PC-3 (cell line): ENCODE results near the gene CMTM5. TPM values are rescaled to one million over a fixed set of nuclear protein-coding genes. Genes with fewer than 3 reads are reported as not detected.

ENCODE experiments used
- ATAC-seq: fragments of 200-7000 bp; cut with Tn5 transposase; 2 replicates; pipeline ENCODE4 v1.9.1; 2020; ENCODE audit warnings: mild to moderate bottlenecking, moderate library complexity
- BruUV-seq: library from RNA; stranded (reverse); fragments of 400-500 nt; replicated peaks from 2 replicates; lab custom pipeline; 2021; lab: Mats Ljungman, UMichigan
- CTCF ChIA-PET: fragments of 300-600 bp; sonication (Branson Sonifier 250); formaldehyde crosslinking; loops from one replicate; lab custom pipeline; 2022; ENCODE audit warnings: antibody characterized with exemption; lab: Charles Lee
- POLR2A ChIA-PET: fragments of 300-600 bp; sonication (Branson Sonifier 250); formaldehyde crosslinking; loops from one replicate; lab custom pipeline; 2022; ENCODE audit warnings: antibody characterized with exemption; ENCODE audit not compliant: unreplicated experiment; lab: Charles Lee
- DNase-seq: peaks from one replicate; pipeline ENCODE4 v3.0.0-alpha.2; 2015
- H2AFZ ChIP-seq: fragments of 300-600 bp; sonication (generic); 2 replicates; pipeline ENCODE4 v1.6.0; 2016; ENCODE audit warnings: antibody characterized with exemption, low read length
- H3F3A ChIP-seq: fragments of 300-600 bp; sonication (generic); one replicate; pipeline ENCODE4 v1.6.0; 2017; ENCODE audit warnings: antibody characterized with exemption, low read length, control low read depth, mild to moderate bottlenecking; ENCODE audit not compliant: unreplicated experiment
- H3K27ac ChIP-seq: fragments of 300-600 bp; sonication (generic); 2 replicates; pipeline ENCODE4 v1.5.1; 2016; ENCODE audit warnings: mild to moderate bottlenecking, low read length
- H3K27me3 ChIP-seq: fragments of 300-600 bp; sonication (generic); 2 replicates; pipeline ENCODE4 v1.6.1; 2016; ENCODE audit warnings: low read length, mixed read lengths
- H3K36me3 ChIP-seq: fragments of 300-600 bp; sonication (generic); 2 replicates; pipeline ENCODE4 v1.6.1; 2016; ENCODE audit warnings: low read depth, mixed run types, low read length, mixed read lengths
- H3K4me1 ChIP-seq: fragments of 300-600 bp; sonication (generic); 2 replicates; pipeline ENCODE4 v1.5.1; 2016; ENCODE audit warnings: low read length; ENCODE audit not compliant: insufficient read depth
- H3K4me2 ChIP-seq: fragments of 300-600 bp; sonication (generic); 2 replicates; pipeline ENCODE4 v1.6.0; 2016; ENCODE audit warnings: low read length
- H3K4me3 ChIP-seq: fragments of 300-600 bp; sonication (generic); 2 replicates; pipeline ENCODE4 v1.5.1; 2016; ENCODE audit warnings: mild to moderate bottlenecking, low read length, mixed read lengths
- H3K79me2 ChIP-seq: fragments of 300-600 bp; sonication (generic); 2 replicates; pipeline ENCODE4 v1.6.1; 2017; ENCODE audit warnings: low read length, mixed read lengths
- H3K9ac ChIP-seq: fragments of 300-600 bp; sonication (generic); 2 replicates; pipeline ENCODE4 v1.6.0; 2016; ENCODE audit warnings: mild to moderate bottlenecking, low read length
- H3K9me2 ChIP-seq: fragments of 300-600 bp; sonication (generic); replicated peaks from 2 replicates; pipeline ENCODE4 v1.6.1; 2016; ENCODE audit warnings: mixed run types, low read length, mixed read lengths
- H3K9me3 ChIP-seq: fragments of 300-600 bp; sonication (generic); 2 replicates; pipeline ENCODE4 v1.6.1; 2016; ENCODE audit warnings: low read length, mixed read lengths
- H4K20me1 ChIP-seq: fragments of 300-600 bp; sonication (generic); 2 replicates; pipeline ENCODE4 v1.6.1; 2016; ENCODE audit warnings: low read length, mixed read lengths
- CTCF ChIP-seq: fragments of 300-600 bp; sonication (generic); conservative IDR thresholded peaks from 2 replicates; pipeline ENCODE4 v1.5.1; 2017; ENCODE audit warnings: antibody characterized with exemption, low read depth, mild to moderate bottlenecking, low read length
- EZH2 ChIP-seq: fragments of 300-600 bp; sonication (generic); IDR thresholded peaks from one replicate; pipeline ENCODE4 v1.6.1; 2017; ENCODE audit warnings: antibody characterized with exemption, mild to moderate bottlenecking, low read length; ENCODE audit not compliant: unreplicated experiment
- EZH2phosphoT487 ChIP-seq: fragments of 300-600 bp; sonication (generic); IDR thresholded peaks from 2 replicates; pipeline ENCODE4 v1.6.1; 2018; ENCODE audit warnings: mild to moderate bottlenecking, antibody characterized with exemption, low read length, borderline replicate concordance
- intact Hi-C: fragments of 100-400 bp; cut with micrococcal nuclease; formaldehyde crosslinking; loops from 2 replicates; pipeline ENCODE4 v1.9.0; 2023
- total RNA-seq: library from RNA; depleted of rRNA; stranded (reverse); fragments of >200 nt; gene quantifications from 2 replicates; pipeline ENCODE4 v1.2.3, GENCODE V29; 2014

The CMTM5 gene
- total RNA-seq, 1 experiment from 2014 or later = not detected

GRCh38 chr14:23359722-23360447 lies 17.0 kb upstream of the CMTM5 start:
- DNase-seq (no peak), ATAC-seq (no peak)
- H2AFZ ChIP-seq = no peak overlapping the region
- TF ChIP-seq CTCF = no peak
- TF ChIP-seq EZH2 = no peak
- no peak for TF ChIP-seq EZH2phosphoT487
- H3K4me3 ChIP-seq = no peak overlapping the region
- no peak overlapping the region for H3K27ac ChIP-seq
- no peak overlapping the region for H3K4me2 ChIP-seq
- CTCF ChIA-PET = no interaction called here
- POLR2A ChIA-PET = no interaction called here
- no TSS peak for BruUV-seq
- no peaks in the 10 kb centered on the region for H3F3A ChIP-seq
- H3K9ac ChIP-seq = no peak overlapping the region
- H3K36me3 ChIP-seq = no peaks in the 10 kb centered on the region
- H3K9me2 ChIP-seq = no peaks in the 10 kb centered on the region
- no peaks in the 10 kb centered on the region for H3K9me3 ChIP-seq
- H3K27me3 ChIP-seq = peaks cover 44% of the 10 kb centered on the region
- intact Hi-C loops = no loop called here
- H3K79me2 ChIP-seq = no peaks in the 10 kb centered on the region
- no peaks in the 10 kb centered on the region for H4K20me1 ChIP-seq
- H3K4me1 ChIP-seq = no peaks in the 10 kb centered on the region

GRCh38 chr14:23360496-23360895 lies 16.4 kb upstream of the CMTM5 start:
- intact Hi-C loops = no loop called here
- Histone ChIP-seq H3K27me3 (peaks cover 43% of the 10 kb centered on the region), H3K4me3 (no peak overlapping the region), H3K9me2 (no peaks in the 10 kb centered on the region), H3K79me2 (no peaks in the 10 kb centered on the region), H3K9me3 (no peaks in the 10 kb centered on the region), H3K36me3 (no peaks in the 10 kb centered on the region), H3K9ac (no peak overlapping the region), H2AFZ (no peak overlapping the region), H3K4me2 (no peak overlapping the region), H3F3A (no peaks in the 10 kb centered on the region), H3K27ac (no peak overlapping the region), H4K20me1 (no peaks in the 10 kb centered on the region), H3K4me1 (no peaks in the 10 kb centered on the region)
- ChIA-PET POLR2A (no interaction called here), CTCF (no interaction called here)
- DNase-seq (no peak), ATAC-seq (no peak)
- no TSS peak for BruUV-seq
- no peak for TF ChIP-seq EZH2phosphoT487
- peak; percentile 32; the same call in 1 of the 2 replicates for TF ChIP-seq CTCF

GRCh38 chr14:23361320-23361719 lies 15.5 kb upstream of the CMTM5 start:
- CTCF ChIA-PET = no interaction called here
- no peak overlapping the region for H3K4me3 ChIP-seq
- DNase-seq (no peak), ATAC-seq (peak; percentile 37)
- intact Hi-C loops = no loop called here
- no peaks in the 10 kb centered on the region for H3F3A ChIP-seq
- H3K27ac ChIP-seq = no peak overlapping the region
- no peaks in the 10 kb centered on the region for H3K9me3 ChIP-seq
- no peaks in the 10 kb centered on the region for H3K4me1 ChIP-seq
- H3K9me2 ChIP-seq = no peaks in the 10 kb centered on the region
- BruUV-seq = no TSS peak
- no peak overlapping the region for H3K4me2 ChIP-seq
- no peak for TF ChIP-seq EZH2phosphoT487
- TF ChIP-seq EZH2 = no peak
- no peak for TF ChIP-seq CTCF
- no peaks in the 10 kb centered on the region for H4K20me1 ChIP-seq
- H3K27me3 ChIP-seq = peaks cover 40% of the 10 kb centered on the region
- no peaks in the 10 kb centered on the region for H3K79me2 ChIP-seq
- no peak overlapping the region for H3K9ac ChIP-seq
- no peaks in the 10 kb centered on the region for H3K36me3 ChIP-seq
- H2AFZ ChIP-seq = no peak overlapping the region
- POLR2A ChIA-PET = no interaction called here
